ENCODE measurements around the gene TSPAN3.
A peak's percentile ranks its signal among the peaks of the same experiment; 100 is the strongest.

The TSPAN3 gene

DNA sequence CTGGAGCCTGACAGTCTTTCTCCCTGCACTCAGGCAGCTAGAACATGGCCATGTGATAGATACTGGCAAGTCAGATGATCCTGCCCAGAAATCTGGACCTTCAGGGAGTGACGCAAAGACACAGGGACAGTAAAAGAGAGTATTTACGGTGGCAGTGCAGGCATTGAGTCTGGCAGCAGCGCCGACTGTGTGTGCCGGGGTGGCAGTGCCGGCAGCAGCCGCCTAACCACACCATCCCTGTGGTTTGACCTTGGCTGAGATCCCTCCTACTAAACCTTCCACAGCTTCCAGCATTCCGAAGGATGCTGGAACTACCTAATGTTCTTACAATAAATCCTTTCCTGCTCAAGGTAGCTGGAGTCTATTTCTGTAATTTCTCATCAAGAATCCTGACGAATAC, 4.6 kb upstream of the TSPAN3 start:
- TF ChIP-seq, protein P1, sequence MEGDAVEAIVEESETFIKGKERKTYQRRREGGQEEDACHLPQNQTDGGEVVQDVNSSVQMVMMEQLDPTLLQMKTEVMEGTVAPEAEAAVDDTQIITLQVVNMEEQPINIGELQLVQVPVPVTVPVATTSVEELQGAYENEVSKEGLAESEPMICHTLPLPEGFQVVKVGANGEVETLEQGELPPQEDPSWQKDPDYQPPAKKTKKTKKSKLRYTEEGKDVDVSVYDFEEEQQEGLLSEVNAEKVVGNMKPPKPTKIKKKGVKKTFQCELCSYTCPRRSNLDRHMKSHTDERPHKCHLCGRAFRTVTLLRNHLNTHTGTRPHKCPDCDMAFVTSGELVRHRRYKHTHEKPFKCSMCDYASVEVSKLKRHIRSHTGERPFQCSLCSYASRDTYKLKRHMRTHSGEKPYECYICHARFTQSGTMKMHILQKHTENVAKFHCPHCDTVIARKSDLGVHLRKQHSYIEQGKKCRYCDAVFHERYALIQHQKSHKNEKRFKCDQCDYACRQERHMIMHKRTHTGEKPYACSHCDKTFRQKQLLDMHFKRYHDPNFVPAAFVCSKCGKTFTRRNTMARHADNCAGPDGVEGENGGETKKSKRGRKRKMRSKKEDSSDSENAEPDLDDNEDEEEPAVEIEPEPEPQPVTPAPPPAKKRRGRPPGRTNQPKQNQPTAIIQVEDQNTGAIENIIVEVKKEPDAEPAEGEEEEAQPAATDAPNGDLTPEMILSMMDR (IDR thresholded peaks at IDR 0.05; ENCODE audit: insufficient read depth, low read depth, low read length, missing control alignments) = no peak
- no peak overlapping the region for H3K4me3 ChIP-seq (ENCODE audit: low read depth, low read length)
- DNase-seq (ENCODE audit: low read depth) = no peak

DNA sequence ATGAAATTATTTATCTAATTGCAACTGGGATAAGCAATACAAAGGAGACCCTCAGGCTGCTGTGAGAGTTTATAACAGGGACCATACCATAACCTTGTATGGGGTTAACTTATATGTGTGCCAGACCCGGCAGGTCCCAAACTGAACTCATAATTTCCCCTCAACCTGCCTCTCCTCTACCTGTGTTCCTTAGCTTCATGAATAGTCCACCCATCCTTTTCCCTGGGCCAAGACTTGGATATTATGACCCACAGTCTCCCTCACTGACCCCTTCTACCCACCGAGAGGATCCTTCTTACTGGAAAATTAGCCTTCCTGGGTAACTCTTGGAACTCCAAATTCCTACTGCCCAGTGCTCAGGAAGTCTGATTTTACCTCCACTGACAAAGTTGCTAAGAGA, 3.4 kb upstream of the TSPAN3 start:
- H3K4me3 ChIP-seq (ENCODE audit: low read depth, low read length) = no peak overlapping the region
- DNase-seq (ENCODE audit: low read depth) = no peak
- TF ChIP-seq, protein P1 (IDR thresholded peaks at IDR 0.05; ENCODE audit: insufficient read depth, low read depth, low read length, missing control alignments) = no peak

DNA sequence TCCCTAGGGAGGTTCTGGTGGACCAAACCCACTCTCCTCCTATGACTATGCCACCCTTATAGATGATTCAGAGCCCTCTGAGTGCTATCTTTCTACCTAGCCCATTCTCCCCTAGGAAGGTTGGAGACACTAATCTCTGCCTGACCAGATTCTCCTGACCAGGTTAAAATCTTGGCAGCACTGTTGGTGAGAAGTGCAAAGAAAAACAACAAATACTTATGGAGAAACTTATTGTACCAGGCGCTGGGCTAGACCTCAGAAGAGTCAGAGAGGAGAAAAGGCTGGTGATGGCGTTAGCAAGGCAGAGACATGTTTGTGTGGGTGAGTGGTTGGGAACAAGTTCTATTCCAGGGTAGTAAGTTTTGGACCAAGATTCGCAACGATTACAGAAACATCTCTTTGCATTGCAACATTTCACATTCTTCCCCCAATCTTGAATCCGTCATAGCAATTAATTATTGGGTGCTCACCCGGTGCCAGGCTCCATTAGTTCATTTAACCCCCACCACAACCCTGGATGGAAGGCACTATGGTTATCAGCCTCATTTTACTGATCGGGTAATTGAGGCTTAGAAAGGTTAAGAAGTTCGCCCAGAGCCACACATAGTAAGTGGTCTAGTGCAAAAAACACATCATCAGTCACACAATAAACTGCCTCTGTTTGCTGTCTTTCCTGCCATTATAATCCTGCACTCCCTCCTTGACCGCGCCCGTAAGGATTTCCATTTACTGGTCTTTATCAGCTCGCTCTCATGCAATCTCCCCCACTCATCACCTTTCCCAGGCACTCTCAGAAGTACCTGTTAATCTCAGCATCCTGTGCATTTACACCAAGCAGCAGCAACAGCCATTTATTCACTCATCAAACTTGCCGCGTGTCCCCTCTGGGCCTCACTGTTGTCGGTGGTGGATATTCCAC, 655 bp upstream of the TSPAN3 start:
- H3K4me3 ChIP-seq (ENCODE audit: low read depth, low read length) = no peak overlapping the region
- no peak for DNase-seq (ENCODE audit: low read depth)
- TF ChIP-seq, protein P1 (IDR thresholded peaks at IDR 0.05; ENCODE audit: insufficient read depth, low read depth, low read length, missing control alignments) = no peak

DNA sequence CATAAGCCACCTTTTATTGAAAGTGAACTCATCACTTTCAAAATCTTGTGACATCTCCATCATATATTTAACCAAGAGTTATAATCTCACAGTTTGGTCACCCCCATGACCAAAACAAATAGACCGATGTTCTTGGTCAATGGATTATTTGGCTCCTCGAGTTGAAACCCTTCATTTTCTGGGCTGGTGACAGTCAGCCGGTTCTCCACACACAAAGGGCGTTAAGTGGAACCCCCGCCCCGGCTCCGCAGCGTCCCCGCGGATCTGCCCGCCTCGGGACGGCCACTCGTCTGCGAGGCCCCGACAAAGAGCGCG, 772 bp downstream of the TSPAN3 start:
- no peak for DNase-seq (ENCODE audit: low read depth)
- H3K4me3 ChIP-seq (ENCODE audit: low read depth, low read length) = peak overlapping the region; percentile 81
- TF ChIP-seq, protein P1 (IDR thresholded peaks at IDR 0.05; ENCODE audit: insufficient read depth, low read depth, low read length, missing control alignments) = no peak

DNA sequence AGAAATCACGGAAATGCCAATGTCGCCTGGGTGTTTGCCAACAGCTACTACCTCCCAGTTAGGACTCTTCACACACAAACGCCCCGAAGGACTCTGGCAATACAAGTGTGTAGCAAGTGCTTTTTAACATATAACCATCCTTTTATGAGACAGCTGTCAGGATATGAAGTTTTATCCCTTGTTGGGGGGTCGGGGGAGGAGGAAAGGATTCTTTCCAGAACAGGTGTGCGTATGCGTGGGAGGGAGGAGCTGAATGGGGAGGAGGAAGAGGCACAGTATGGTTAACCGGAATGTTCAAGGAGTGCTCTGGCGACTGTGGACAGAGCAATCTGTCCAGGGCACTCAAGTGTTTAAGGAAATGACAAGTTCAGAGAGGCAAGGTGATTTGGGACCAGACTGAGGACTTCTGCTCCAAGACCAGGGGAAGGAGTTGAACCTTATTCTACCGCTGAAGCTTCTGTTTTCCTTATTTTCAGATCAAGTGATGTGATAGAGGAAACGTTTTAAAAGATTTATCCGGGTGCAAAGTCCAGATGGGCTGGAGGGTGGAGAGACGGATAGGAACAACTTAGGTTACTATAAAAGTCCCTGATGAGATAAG, 1.3 kb downstream of the TSPAN3 start:
- peak overlapping the region; percentile 81 for H3K4me3 ChIP-seq (ENCODE audit: low read depth, low read length)
- DNase-seq (ENCODE audit: low read depth) = no peak
- TF ChIP-seq, protein P1 (IDR thresholded peaks at IDR 0.05; ENCODE audit: insufficient read depth, low read depth, low read length, missing control alignments) = no peak

DNA sequence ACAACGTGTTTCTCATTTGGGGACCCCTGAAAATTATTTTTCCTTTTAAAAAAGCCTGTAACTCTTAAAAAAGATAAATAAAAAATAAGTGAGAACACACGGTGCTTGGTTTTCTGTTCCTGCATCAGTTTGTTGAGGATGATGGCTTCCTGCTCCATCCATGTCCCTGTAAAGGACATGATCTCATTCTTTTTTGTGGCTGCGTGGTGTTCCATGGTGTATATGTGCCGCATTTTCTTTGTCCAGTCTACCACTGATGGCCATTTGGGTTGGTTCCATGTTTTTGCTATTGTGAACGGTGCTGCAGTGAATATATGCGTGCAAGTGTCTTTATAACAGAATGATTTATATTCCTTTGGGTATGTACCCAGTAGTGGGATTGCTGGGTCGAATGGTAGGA, 2.3 kb downstream of the TSPAN3 start:
- DNase-seq (ENCODE audit: low read depth) = no peak
- TF ChIP-seq, protein P1 (IDR thresholded peaks at IDR 0.05; ENCODE audit: insufficient read depth, low read depth, low read length, missing control alignments) = no peak
- H3K4me3 ChIP-seq (ENCODE audit: low read depth, low read length) = no peak overlapping the region
